ELR (cell line): Measurements from ENCODE around the gene EN2.

ENCODE experiments used
- DNase-seq: peaks from one replicate; pipeline ENCODE4 v3.0.0-alpha.2; 2015; ENCODE audit warnings: low read depth

EN2 gene

GRCh38 chr7:155464183-155464582, 6.3 kb downstream of the EN2 start:
- no peak for DNase-seq

- no peak for DNase-seq
Measured at GRCh38 chr7:155464948-155465739, 7.2 kb downstream of the EN2 start.

GRCh38 chr7:155465761-155466141, 7.8 kb downstream of the EN2 start:
- no peak for DNase-seq

GRCh38 chr7:155466142-155466813, 8.3 kb downstream of the EN2 start:
- no peak for DNase-seq

GRCh38 chr7:155466814-155467733, 9.1 kb downstream of the EN2 start:
- no peak for DNase-seq

- DNase-seq = no peak
Measured at GRCh38 chr7:155467846-155468784, 10.2 kb downstream of the EN2 start.

GRCh38 chr7:155468785-155469148, 10.8 kb downstream of the EN2 start:
- DNase-seq = no peak

- no peak for DNase-seq
Measured at GRCh38 chr7:155469311-155470185, 11.6 kb downstream of the EN2 start.

GRCh38 chr7:155470186-155470487, 12.2 kb downstream of the EN2 start:
- DNase-seq = no peak

- peak; percentile 30 for DNase-seq
Measured at GRCh38 chr7:155470686-155471638, 13.0 kb downstream of the EN2 start.

GRCh38 chr7:155471718-155472117, 13.8 kb downstream of the EN2 start:
- DNase-seq = no peak

GRCh38 chr7:155477476-155477875, 19.5 kb downstream of the EN2 start:
- DNase-seq = no peak

- no peak for DNase-seq
Measured at GRCh38 chr7:155481764-155482163, 23.8 kb downstream of the EN2 start.

GRCh38 chr7:155482511-155483183, 24.7 kb downstream of the EN2 start:
- no peak for DNase-seq

- DNase-seq = no peak
Measured at GRCh38 chr7:155483245-155483644, 25.3 kb downstream of the EN2 start.

- no peak for DNase-seq
Measured at GRCh38 chr7:155483868-155484325, 26.0 kb downstream of the EN2 start.

GRCh38 chr7:155484483-155485399, 26.8 kb downstream of the EN2 start:
- DNase-seq = no peak
